Endothelial cell (in vitro differentiated cells): Measurements from ENCODE around the gene MISP. TPM values are rescaled to one million over a fixed set of nuclear protein-coding genes. Genes with fewer than 3 reads are reported as not detected.

Experiments
- DNase-seq: peaks from one replicate; pipeline ENCODE4 v3.0.0; 2021; ENCODE audit warnings: low spot score
- H3K27ac Mint-ChIP-seq: one replicate; pipeline ENCODE4 v1.8.0; 2021; ENCODE audit warnings: mixed read lengths, inconsistent platforms; ENCODE audit not compliant: unreplicated experiment
- H3K27me3 Mint-ChIP-seq: one replicate; pipeline ENCODE4 v1.8.0; 2021; ENCODE audit warnings: mild to moderate bottlenecking, moderate library complexity, mixed read lengths, inconsistent platforms; ENCODE audit not compliant: unreplicated experiment
- H3K36me3 Mint-ChIP-seq: one replicate; pipeline ENCODE4 v1.8.0; 2021; ENCODE audit warnings: mild to moderate bottlenecking, low read depth, mixed read lengths, inconsistent platforms; ENCODE audit not compliant: unreplicated experiment
- H3K4me1 Mint-ChIP-seq: one replicate; pipeline ENCODE4 v1.8.0; 2021; ENCODE audit warnings: mild to moderate bottlenecking, mixed read lengths, inconsistent platforms; ENCODE audit not compliant: unreplicated experiment
- H3K4me3 Mint-ChIP-seq: one replicate; pipeline ENCODE4 v1.8.0; 2021; ENCODE audit warnings: mild to moderate bottlenecking, mixed read lengths, inconsistent platforms; ENCODE audit not compliant: unreplicated experiment
- H3K9me3 Mint-ChIP-seq: one replicate; pipeline ENCODE4 v1.8.0; 2021; ENCODE audit warnings: mixed read lengths, inconsistent platforms; ENCODE audit not compliant: unreplicated experiment
- CTCF ChIP-seq: fragments of 200-600 bp; sonication (generic); IDR thresholded peaks from one replicate; pipeline ENCODE4 v1.5.0; 2021; ENCODE audit warnings: antibody characterized with exemption; ENCODE audit not compliant: unreplicated experiment
- total RNA-seq: library from RNA; stranded (reverse); fragmentation: NEBNext Ultra II Directional; extraction: Animal tissue kit (Norgen Biotek cat#: 25700); gene quantifications from one replicate; pipeline ENCODE4 v1.2.1, GENCODE V29; 2021; ENCODE audit not compliant: unreplicated experiment

Gene MISP
- total RNA-seq, 1 donor from 2014 or later, result not detected

- Mint-ChIP-seq H3K4me1 (peaks cover 32% of the 10 kb centered on the region), H3K4me3 (peak overlapping the region; percentile 98), H3K27ac (peak overlapping the region; percentile 98), H3K9me3 (no peaks in the 10 kb centered on the region), H3K27me3 (peaks cover 28% of the 10 kb centered on the region), H3K36me3 (peaks cover 26% of the 10 kb centered on the region)
- TF ChIP-seq CTCF, result no peak
- DNase-seq, result no peak
Observed at GRCh38 chr19:798415-799075, 47.6 kb downstream of the MISP start.

- no peak for DNase-seq
- H3K27ac Mint-ChIP-seq, result peak overlapping the region; percentile 87
- peaks cover 32% of the 10 kb centered on the region for H3K4me1 Mint-ChIP-seq
- peak overlapping the region; percentile 98 for H3K4me3 Mint-ChIP-seq
- H3K27me3 Mint-ChIP-seq, result peaks cover 32% of the 10 kb centered on the region
- H3K9me3 Mint-ChIP-seq, result no peaks in the 10 kb centered on the region
- peaks cover 26% of the 10 kb centered on the region for H3K36me3 Mint-ChIP-seq
- no peak for TF ChIP-seq CTCF
Observed at GRCh38 chr19:799076-799881, 48.4 kb downstream of the MISP start.

GRCh38 chr19:800360-801029 is 49.6 kb downstream of the MISP start:
- peak overlapping the region; percentile 98 for H3K4me3 Mint-ChIP-seq
- peak overlapping the region; percentile 87 for H3K27ac Mint-ChIP-seq
- H3K27me3 Mint-ChIP-seq, result peaks cover 35% of the 10 kb centered on the region
- H3K36me3 Mint-ChIP-seq, result peaks cover 29% of the 10 kb centered on the region
- DNase-seq, result no peak
- no peaks in the 10 kb centered on the region for H3K9me3 Mint-ChIP-seq
- no peak for TF ChIP-seq CTCF
- H3K4me1 Mint-ChIP-seq, result peaks cover 32% of the 10 kb centered on the region

- no peak for DNase-seq
- peaks cover 32% of the 10 kb centered on the region for H3K4me1 Mint-ChIP-seq
- H3K27ac Mint-ChIP-seq, result no peak overlapping the region
- TF ChIP-seq CTCF, result no peak
- no peaks in the 10 kb centered on the region for H3K9me3 Mint-ChIP-seq
- H3K27me3 Mint-ChIP-seq, result peaks cover 35% of the 10 kb centered on the region
- H3K4me3 Mint-ChIP-seq, result no peak overlapping the region
- H3K36me3 Mint-ChIP-seq, result peaks cover 29% of the 10 kb centered on the region
Observed at GRCh38 chr19:801030-801860, 50.3 kb downstream of the MISP start.
